Caki2 (cell line): ENCODE results near the gene GPR83. TPM values are rescaled to one million over a fixed set of nuclear protein-coding genes. Genes with fewer than 3 reads are reported as not detected.
"Not testable (repeated sequence)": the region's sequence is repeated elsewhere in the genome, so short reads cannot be mapped to it uniquely, and the experiment has no call there.

ENCODE experiments used
- DNase-seq: peaks from one replicate; pipeline ENCODE4 v3.0.0-alpha.2; 2015; ENCODE audit warnings: low read depth
- in situ Hi-C: cut with HindIII; loops from 2 replicates; pipeline ENCODE4 v1.10.0; 2016; ENCODE audit warnings: low sequenced_read_pairs, low pct_unique_long_range_greater_than_20kb, mixed read lengths
- total RNA-seq: library from RNA; depleted of rRNA; stranded (reverse); fragments of >200 nt; shearing (Covaris generic); gene quantifications from 2 replicates; pipeline ENCODE4 v1.2.3, GENCODE V29; 2014; ENCODE audit warnings: low replicate concordance; rRNA removed

GPR83 gene
- total RNA-seq, 1 experiment from 2014 or later: not detected

DNA sequence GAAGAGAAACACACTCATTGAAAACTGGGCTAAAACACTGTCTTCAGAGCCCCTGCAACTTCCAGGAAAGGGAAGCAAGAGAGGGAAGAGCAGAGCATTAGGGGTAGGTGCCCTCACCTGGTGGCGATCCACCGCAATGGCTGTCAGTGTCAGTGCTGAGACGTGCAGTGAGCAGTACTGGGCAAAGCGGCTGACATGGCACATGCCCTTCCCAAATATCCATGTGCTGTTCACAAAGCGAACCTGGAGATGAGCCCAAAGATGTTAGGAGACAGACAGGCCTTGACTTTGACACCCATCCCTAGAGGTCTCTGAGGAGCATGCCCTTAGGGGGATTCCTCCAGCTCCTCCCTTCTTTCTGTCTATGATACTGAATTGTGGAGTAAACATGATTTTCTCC is 4.9 kb downstream of the GPR83 start:
- DNase-seq: no peak
- in situ Hi-C loops: no loop called here

DNA sequence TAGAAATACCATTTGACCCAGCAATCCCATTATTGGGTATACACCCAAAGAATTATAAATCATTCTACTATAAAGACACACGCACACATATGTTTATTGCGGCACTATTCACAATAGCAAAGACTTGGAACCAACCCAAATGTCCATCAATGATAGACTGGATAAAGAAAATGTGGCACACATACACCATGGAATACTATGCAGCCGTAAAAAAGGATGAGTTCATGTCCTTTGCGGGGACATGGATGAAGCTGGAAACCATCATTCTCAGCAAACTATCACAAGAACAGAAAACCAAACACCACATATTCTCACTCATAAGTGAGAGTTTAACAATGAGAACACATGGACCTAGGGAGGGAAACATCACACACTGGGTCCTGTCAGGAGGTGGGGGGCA is 9.3 kb downstream of the GPR83 start:
- DNase-seq, in situ Hi-C loops: not testable (repeated sequence)

DNA sequence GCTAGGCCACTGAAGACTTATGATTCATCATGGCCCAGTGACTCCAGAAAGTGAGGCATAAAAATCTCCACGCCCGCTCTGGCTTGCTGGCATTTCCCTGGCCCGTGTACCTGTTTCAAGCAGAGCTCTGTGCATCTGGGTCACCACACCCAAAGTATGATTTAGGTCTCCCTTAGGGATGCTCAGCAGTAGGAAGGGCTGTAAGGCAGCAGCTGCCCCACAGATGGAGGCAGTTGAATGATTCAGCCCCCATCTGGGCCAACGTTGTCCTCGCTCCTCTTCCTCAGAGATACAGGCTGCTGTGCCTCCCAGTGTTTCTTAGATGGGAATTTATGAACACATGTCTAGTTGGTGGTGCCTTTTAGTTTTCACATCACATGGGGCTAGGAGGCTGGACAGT is 21.6 kb downstream of the GPR83 start:
- in situ Hi-C loops: no loop called here

DNA sequence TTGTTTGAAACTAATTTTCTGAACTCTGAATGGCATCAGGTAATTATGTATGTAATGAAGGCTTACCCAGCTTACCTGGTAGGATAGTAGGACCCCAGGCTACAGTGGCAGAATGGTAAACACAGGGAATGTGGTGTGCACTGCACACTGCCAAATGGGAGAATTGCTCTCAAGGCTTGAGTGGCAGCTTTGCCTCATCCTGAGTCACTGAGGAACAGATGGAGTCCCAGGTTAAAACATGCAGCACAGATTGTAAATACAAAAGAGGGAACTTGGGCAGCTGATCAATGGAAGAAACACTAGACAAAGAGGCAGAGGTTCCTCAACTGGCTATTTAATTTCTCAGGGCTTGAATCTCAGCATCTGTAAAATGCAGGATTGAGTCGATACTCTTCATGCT is 24.4 kb downstream of the GPR83 start:
- no peak for DNase-seq
- in situ Hi-C loops: no loop called here

More for the DNA sequence above, 21.6 kb downstream of the GPR83 start:
- DNase-seq: no peak

DNA sequence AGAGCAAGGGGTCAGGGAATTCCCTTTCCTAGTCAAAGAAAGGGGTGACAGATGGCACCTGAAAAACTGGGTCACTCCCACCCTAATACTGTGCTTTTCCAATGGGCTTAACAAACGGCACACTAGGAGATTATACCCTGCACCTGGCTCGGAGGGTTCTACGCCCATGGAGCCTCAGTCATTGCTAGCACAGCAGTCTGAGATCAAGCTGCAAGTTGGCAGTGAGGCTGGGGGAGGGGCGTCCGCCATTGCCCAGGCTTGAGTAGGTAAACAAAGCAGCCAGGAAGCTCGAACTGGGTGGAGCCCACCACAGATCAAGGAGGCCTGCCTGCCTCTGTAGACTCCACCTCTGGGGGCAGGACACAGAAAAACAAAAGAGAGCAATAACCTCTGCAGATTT is 30.6 kb downstream of the GPR83 start:
- in situ Hi-C loops: not testable (repeated sequence)

DNA sequence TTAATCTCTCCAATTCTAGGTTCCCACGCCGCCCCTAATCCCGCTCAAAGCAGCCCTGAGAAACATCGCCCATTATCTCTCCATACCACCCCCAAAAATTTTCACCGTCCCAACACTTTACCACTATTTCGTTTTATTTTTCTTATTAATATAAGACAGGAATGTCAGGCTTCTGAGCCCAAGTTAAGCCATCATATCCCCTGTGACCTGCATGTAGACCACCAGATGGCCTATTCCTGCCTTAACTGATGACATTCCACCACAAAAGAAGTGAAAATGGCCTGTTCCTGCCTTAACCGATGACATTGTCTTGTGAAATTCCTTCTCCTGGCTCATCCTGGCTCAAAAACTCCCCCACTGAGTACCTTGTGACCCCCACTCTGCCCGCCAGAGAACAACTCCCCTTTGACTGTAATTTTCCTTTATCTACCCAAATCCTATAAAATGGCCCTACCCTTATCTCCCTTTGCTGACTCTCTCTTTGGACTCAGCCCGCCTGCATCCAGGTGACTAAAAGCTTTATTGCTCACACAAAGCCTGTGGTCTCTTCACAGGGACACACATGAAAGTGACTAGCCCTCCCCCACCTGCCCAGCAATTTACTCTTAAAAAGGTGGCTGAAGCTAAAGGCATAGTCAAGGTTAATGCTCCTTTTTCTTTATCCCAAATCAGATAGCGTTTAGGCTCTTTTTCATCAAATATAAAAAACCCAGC is 50.2 kb downstream of the GPR83 start:
- DNase-seq, in situ Hi-C loops: not testable (repeated sequence)

More for the DNA sequence above, 30.6 kb downstream of the GPR83 start:
- DNase-seq: not testable (repeated sequence)

DNA sequence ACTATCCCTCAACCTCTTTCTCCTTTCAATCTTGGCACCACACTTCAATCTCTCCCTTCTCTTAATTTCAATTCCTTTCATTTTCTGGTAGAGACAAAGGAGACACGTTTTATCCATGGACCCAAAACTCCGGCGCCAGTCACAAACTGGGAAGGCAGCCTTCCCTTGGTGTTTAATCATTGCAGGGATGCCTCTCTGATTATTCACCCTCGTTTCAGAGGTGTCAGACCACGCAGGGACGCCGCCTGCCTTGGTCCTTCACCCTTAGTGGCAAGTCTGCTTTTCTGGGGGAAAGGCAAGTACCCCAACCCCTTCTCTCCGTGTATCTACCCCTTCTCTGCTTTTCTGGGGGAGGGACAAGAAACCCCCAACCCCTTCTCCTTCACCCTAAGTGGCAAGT is 54.9 kb downstream of the GPR83 start:
- in situ Hi-C loops: not testable (repeated sequence)

DNA sequence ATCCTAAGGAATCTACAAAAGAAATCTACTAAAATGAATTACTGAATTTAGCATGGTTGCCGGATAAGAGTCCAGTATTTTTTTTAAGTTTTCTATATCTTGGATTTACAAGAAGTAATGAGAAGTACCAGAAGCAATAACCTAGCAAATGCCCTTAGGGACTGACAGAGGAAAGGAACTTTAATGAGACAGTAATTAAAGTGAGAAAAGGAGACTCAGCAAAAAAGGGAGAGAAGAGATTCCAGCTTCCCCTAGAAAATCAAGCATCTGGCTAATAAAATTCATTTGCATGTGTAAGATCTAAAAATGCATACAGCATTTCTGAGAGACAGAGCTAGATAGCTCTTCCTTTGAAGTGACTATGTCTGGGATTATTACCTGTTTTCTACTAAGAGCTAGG is 57.7 kb downstream of the GPR83 start:
- in situ Hi-C loops: no loop called here
- no peak for DNase-seq

More for the DNA sequence above, 54.9 kb downstream of the GPR83 start:
- not testable (repeated sequence) for DNase-seq

DNA sequence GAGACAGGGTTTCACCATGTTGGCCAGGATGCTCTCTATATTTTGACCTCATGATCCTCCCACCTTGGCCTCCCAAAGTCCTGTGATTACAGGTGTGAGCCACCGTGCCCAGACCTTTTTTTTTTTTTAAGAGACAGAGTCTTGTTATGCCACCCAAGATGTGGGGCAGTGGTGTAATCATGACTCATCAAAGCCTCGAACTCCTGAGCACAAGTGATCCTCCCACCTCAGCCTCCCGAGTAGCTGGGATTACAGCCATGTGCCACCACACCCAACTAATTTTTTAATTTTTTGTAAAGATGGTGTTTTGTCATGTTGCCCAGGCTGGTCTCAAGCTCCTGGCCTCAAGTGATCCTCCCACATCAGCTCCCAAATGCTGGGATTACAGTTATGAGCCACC is 59.0 kb downstream of the GPR83 start:
- no peak for DNase-seq

DNA sequence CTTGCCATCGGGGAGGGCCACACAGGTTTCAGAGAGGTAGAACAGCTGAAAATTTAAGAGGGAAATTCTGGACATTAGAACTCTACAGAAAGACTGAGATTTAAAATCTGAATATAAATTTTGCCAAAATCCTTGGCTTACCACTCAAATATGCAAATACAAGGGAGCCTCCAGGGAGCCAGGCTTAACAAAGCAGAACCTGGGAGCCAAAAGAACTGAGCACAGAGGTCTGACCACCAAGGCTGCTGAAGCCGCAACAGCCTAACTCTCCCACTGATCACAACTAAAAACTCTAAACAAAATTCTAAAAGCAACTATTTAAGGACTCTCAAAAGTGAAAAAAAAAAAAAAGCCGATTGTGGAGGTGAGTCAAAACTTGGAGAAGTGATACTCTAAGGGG is 62.6 kb downstream of the GPR83 start:
- in situ Hi-C loops: no loop called here
- DNase-seq: no peak

More for the DNA sequence above, 59.0 kb downstream of the GPR83 start:
- in situ Hi-C loops: no loop called here

DNA sequence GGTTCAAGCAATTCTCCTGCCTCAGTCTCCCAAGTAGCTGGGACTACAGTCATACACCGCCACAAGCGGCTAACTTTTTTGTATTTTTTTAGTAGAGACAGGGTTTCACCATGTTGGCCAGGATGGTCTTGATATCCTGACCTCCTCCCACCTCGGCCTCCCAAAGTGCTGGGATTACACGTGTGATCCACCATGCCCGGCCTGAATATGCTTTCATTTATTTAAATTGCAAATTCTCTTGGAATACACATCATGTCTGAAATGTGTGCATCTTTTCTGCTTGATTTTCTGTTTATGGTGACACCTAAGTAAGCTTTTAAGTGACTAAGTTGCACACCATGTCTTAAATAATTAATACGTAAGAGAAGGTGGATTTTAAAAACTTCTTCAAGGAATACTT is 65.2 kb downstream of the GPR83 start:
- in situ Hi-C loops: no loop called here

DNA sequence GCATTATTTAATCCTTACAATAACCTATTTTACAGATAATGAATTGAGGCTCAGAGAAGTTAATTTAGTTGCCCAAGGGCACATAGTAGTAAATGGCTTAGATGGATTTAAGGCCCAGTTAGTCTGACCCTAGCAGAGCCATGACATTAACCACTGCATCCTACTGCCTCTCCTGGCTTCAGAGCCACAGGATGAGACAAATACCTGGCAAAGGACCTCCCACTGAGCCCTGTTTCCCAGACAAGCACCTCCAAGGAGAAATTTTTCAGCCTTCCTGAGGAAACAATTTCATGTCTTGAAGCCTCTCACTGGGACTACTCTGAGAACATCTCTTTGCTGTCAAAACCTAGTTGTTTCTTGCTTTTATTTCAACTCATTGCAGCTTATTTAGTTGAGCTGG is 68.4 kb downstream of the GPR83 start:
- no peak for DNase-seq
- in situ Hi-C loops: no loop called here

More for the DNA sequence above, 65.2 kb downstream of the GPR83 start:
- DNase-seq: no peak

DNA sequence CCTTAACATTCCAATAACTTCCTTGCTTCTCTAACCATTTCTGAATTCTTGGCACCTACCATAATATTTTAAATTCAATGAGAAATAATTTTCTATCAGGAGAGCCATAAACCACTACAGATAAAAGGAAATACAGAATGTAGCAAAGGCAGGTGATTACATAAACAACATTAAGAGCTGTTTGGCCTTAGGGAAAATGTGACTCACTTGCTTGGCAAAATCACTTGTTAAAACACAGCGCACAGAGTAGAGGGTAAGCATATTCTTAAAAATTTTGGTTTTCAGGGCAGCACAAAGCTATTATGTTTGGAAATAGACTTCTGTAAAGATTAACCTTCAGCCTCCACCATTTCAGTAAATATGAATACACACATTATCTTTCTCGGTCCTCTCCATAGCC is 70.4 kb downstream of the GPR83 start:
- in situ Hi-C loops: no loop called here
- no peak for DNase-seq

DNA sequence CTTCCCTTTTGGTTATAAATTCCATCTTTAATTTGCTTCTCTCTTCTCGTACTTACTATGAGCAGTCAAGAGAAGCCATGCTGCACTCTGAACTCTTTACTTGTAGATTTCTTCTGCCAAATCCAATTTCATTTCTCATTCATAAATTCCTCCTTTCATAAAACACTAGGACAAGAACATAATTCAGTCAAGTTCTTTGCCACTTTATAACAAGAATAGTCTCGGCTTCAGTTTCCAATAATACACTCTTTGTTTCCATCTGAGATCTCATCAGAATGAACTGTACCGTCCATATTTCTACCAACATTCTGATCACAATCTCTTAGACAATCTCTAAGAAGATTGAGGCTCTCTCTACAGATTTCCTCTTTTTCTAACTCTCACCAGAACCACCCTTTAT is 71.7 kb downstream of the GPR83 start:
- in situ Hi-C loops: no loop called here
- no peak for DNase-seq

DNA sequence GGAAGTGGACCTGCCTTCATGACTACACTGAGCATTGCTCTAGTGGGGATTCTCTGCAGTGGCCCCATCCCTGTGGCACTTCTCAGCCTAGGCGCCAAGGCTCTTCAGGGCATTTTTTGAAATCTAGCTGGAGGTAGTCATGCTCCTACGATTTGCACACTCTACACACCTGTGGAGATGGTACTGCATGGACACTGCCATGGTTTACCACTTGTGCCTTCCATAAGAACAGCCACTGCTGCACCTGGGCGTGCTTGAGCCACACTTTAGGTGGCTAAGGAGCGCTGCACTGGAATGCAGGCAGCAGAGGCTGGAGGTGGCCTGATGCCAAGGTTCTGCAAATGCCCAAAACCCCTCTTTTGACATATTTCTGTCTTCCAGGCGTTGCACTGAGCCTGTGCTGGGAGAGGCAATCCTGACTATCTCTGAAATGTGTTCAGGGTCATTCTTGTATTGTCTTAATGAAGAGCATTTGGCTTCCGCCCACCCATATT is 72.6 kb downstream of the GPR83 start:
- in situ Hi-C loops: no loop called here
- DNase-seq: no peak

Other genes starting within 250 kb of the GPR83 start
- not detected in 2 replicates for gene IZUMO1R, start 96.8 kb downstream of the GPR83 start, total RNA-seq
- gene MRE11, start 92.4 kb upstream of the GPR83 start, total RNA-seq: 3.7 and 4.5 TPM in 2 replicates
- gene ANKRD49, start 92.6 kb upstream of the GPR83 start, total RNA-seq: 4.2 and 6.7 TPM in 2 replicates
- gene C11orf97, start 111.0 kb upstream of the GPR83 start, total RNA-seq: not detected in 2 replicates
- 1.8 and 5.8 TPM in 2 replicates for gene FUT4, start 142.5 kb upstream of the GPR83 start, total RNA-seq
- gene PIWIL4, start 165.9 kb upstream of the GPR83 start, total RNA-seq: 0.20 and 0.95 TPM in 2 replicates